GM12801 (cell line): Measurements from ENCODE around the gene MYCL.

ENCODE experiments used
- CTCF ChIP-seq: IDR thresholded peaks from one replicate; pipeline ENCODE4 v1.5.1; 2011; ENCODE audit warnings: control low read depth; ENCODE audit not compliant: insufficient read length; ENCODE audit errors: extremely low read depth

Gene MYCL

GRCh38 chr1:39901714-39902459, at the start of gene MYCL:
Gene MYCL (minus strand): TSS chr1:39901917. CDS start chr1:39901434, 483 bp downstream.
- TF ChIP-seq CTCF, result no peak

GRCh38 chr1:39949891-39950290, 48.2 kb upstream of the MYCL start:
- no peak for TF ChIP-seq CTCF

GRCh38 chr1:39947260-39947659, 45.5 kb upstream of the MYCL start:
- TF ChIP-seq CTCF, result no peak

- no peak for TF ChIP-seq CTCF
Observed at GRCh38 chr1:39946216-39946615, 44.5 kb upstream of the MYCL start.

- TF ChIP-seq CTCF, result no peak
Observed at GRCh38 chr1:39944410-39945112, 42.8 kb upstream of the MYCL start.

- TF ChIP-seq CTCF, result no peak
Observed at GRCh38 chr1:39943471-39944290, 42.0 kb upstream of the MYCL start.
